Thyroid gland (tissue), 4 donors: Measurements from ENCODE around the gene MUC22.

Experiments used
- CTCF ChIP-seq, 6 experiments: fragments of 200-600 bp in 3 of 6; fragments of 450-650 bp in 3 of 6; sonication (generic) in 3 of 6; IDR thresholded peaks; one replicate each; pipeline ENCODE4 v1.5.1; 2016 to 2019; ENCODE audit warnings: antibody characterized with exemption in 6 of 6, mild to moderate bottlenecking in 2 of 6, inconsistent platforms in 1 of 6, moderate library complexity in 1 of 6
- POLR2A ChIP-seq, 2 donors: fragments of 450-650 bp; IDR thresholded peaks; one replicate each; pipeline ENCODE4 v1.6.1; 2017; ENCODE audit warnings: antibody characterized with exemption in 2 of 2, mild to moderate bottlenecking in 2 of 2, moderate library complexity in 1 of 2

GRCh38 chr6:31041372-31041974 is 31.2 kb downstream of the MUC22 start:
- TF ChIP-seq CTCF (IDR thresholded peaks at IDR 0.05) (no peak), POLR2A (IDR thresholded peaks at IDR 0.05) (no peak)
